ENCODE results near the gene IMPA2.
"Not testable (repeated sequence)": the region's sequence is repeated elsewhere in the genome, so short reads cannot be mapped to it uniquely, and the experiment has no call there.

The IMPA2 gene

DNA sequence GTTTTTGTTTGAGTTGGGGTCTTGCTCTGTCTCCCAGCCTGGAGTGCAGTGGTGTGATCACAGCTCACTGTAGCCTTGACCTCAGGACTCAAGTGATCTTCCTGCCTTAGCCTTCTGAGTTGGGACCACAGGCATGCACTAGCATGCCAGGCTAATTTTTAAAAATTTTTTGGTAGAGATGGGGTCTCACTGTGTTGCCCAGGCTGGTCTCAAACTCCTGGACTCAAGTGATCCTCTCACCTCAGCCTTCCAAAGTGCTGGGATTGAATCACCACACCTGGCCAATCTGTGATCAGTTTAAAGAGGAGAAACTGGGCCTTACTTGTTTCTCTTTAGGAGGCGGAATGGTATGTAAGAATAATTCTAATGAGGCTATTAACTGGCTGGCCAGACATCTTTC is 49.9 kb downstream of the IMPA2 start:
- no peak for DNase-seq

- no peak for DNase-seq
These were observed 50.5 kb downstream of the IMPA2 start for GRCh38 chr18:12031846-12032245.

GRCh38 chr18:12032786-12033642 is 51.7 kb downstream of the IMPA2 start:
- DNase-seq = no peak

DNA sequence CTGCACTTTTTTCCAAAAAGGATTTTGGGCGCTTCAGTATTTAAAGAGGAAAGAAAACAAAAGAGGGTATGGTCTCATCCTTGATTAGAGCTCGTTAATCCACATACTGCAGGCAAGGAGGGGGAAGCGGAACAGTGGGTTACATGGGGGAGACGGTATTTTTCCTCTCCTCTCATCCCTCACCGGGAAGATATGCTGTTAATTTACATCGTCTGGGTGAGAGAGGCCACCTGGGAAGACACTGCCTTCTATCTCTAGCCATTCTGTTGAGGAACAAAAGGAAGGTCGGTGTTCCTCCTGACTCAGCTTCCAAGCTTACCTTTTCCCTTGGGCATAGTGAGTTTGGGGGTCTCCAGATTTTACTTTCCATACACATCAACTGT is 52.3 kb downstream of the IMPA2 start:
- DNase-seq = no peak

DNA sequence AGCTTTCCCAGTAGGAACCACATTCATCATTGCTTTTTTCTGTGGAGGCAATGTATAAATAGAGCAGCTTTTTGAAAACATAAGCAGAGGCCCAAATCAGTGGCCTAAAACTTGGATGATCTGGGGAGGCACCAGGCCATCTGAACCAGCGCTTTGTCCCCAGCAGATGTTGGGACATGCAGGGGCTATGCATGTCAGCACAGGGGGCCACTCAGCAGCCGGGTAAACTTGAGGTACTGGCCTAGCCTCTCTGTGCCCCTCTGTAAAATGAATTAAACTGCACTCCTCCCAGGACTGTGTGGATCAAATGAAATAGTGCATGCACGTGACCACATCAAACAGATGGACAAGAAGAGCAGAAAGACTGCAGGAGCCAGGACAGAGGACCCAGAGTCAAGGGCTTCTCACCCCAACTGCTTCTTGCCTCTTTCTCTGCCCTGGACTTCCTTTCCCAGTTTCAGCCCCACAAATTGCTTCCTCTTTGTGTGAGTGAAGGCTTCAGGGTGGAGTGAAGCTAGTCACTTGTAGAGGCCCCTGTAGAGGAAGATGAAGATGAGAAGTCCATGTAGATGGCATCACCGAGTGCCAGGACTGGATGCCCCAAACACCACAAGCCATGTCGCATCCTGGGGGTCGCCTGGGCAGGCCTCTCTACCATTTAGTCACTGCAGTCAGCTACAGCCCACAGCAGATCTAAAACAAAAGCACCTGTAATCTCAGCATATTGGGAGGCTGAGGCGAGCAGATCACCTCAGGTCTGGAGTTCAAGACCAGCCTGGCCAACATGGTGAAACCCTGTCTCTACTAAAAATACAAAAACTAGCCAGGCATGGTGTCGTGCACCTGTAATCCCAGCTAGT is 53.2 kb downstream of the IMPA2 start:
- DNase-seq = no peak

GRCh38 chr18:12035481-12035880 is 54.2 kb downstream of the IMPA2 start:
- DNase-seq = no peak

GRCh38 chr18:12036201-12036751 is 55.0 kb downstream of the IMPA2 start:
- no peak for DNase-seq

- DNase-seq = no peak
These were observed 56.9 kb downstream of the IMPA2 start for GRCh38 chr18:12038082-12038638.

DNA sequence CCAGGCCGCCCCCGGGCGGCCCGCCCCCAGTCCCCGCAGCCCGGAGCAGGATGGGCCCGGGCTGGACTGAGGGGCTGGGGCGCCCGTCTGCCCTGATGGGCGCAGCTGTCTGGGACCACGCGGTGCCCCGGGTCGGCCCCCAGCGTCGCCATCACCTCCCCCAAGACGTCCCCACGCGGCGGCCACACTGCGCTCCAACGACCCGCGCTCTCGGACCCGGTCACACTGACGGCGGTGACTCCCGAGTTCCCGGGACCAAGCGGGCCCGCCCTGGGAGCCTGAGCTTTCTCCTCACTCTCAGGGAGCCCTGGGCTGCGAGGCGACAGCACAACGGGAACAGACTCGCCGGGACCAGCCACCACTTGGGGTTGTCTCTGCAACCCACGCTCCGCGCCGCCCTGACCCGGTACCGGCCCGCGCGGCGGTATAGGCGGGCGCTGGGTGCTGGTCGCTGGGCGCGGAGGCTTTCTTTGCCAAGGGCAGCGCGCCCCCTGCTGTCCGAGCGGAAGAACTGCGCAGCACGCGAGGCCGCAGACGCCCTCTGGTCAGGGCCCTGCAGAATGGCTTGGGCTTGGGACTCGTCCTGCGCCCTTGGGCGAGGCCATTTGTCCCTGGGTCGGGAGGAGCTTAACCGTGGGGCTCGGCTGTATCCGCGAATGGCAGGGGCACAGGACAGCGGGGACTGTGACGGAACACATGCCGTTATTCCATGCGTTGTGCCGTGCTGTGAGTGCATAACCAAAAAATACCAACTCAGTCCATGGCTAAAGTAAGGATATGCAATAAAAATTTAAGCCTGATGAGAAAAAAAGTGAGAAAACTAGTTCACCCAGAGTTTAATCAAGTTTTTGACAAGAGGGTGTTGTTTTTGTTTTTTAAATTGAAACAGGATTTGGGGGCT is 57.6 kb downstream of the IMPA2 start:
- DNase-seq = peak; percentile 76

- not testable (repeated sequence) for DNase-seq
These were observed 58.2 kb downstream of the IMPA2 start for GRCh38 chr18:12039540-12039930.

GRCh38 chr18:12041561-12041960 is 60.3 kb downstream of the IMPA2 start:
- DNase-seq = no peak

GRCh38 chr18:12043811-12044210 is 62.5 kb downstream of the IMPA2 start:
- no peak for DNase-seq

DNA sequence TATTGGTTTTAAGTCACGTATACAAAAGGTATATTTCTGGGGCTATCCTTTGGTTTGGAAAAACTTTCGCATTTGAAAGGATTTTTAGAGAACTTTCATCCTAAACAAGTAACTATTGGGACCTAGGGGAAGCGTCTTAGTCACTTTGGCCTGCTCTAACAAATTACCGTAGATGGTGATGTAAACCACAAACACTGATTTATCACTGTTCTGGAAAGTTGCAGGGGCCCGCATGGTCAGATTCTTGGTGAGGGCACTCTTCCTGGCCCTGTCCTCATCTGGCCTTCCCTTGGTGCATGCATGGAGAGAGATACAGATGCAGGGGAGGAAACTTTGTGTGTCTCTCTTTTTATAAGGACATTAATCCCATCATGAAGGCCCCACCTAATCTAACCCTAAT is 63.3 kb downstream of the IMPA2 start:
- no peak for DNase-seq

GRCh38 chr18:12046046-12046750 is 64.9 kb downstream of the IMPA2 start:
- DNase-seq = no peak

DNA sequence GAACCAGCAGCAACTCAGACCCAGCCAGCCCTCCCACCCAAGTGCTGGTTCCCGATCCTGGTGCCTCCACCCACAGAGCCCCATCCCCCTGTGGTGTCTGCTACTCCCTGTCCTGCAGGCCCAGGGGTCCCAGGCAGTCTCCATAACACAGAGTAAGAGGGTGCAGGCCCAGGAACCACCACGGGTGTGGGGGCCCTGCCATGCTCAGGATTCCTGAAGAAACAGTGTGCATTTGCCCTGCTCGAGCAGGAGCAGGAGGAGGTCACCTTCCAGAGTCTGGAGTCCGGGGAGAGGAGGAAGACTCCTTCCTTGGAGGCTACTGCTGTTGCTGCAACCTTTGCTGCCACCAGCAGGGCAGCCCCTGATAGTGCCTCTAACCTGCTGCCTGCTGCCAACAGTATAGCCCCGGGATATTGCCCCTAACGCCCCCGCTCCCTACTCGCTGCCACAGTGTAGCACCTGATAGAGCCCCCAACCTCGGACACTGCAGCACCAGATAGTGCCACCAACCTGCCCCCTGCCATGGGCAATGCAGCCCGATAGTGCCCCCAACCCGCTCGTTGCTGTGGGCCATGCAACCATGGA is 65.5 kb downstream of the IMPA2 start:
- DNase-seq = peak; percentile 38

- no peak for DNase-seq
These were observed 66.9 kb downstream of the IMPA2 start for GRCh38 chr18:12048010-12048826.

GRCh38 chr18:12048827-12049175 is 67.5 kb downstream of the IMPA2 start:
- no peak for DNase-seq

DNA sequence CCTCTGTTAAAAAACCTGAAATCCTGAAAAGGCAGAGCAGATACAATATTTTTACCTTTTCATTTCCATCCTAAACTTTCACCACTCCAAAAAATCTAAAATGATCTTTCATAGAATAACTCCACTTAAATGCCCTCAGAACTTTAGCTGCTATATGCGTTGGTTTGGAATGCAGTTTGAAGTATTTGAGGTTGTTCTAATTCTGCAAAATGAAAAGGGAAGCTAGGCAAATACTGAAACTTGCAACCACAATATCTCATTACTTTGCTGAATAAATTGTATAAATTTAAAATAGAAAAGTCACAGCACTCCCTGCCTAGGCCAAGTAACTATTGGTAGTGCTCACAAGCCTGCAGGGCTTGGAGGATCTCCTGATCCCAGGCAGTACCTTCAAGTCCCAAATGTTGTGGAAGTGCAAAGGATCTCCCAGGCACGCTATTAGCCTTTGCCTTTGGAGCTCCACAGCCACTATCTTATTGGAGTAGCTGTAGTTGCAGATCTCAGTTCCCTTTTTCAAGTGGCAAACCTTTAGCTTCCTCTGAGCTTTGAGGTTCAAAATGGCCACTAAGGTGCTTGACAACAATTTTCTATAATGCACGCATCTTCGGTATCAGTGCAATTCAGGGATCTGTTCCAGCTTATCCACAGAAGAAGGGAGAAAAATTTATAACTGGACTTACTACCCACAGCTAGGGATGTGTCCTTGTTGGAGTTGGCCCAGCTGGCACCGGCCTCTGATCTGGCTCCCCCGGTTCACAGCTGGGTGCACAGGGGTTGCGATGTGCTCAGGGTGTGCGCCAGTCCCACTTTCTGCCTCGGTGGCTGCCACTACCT is 68.9 kb downstream of the IMPA2 start:
- DNase-seq = no peak

DNA sequence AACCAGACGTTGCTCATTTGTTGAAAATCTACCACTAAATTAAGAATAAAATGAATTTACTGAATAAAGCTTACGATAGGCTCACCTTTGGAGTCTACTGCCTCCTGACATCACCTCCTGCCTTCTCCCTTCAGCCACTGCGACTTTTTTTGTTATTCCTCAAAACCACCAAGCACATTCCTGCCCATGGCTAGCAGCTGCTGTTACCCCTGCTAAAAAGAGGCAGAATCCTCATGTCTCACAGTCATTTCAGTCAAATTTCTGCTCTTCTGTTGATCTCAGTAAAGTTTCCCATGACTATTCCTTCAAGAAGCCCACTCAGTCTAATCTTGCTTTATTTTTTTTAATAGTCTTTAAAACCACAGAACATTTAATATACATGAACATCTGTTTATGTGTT is 71.6 kb downstream of the IMPA2 start:
- no peak for DNase-seq

DNA sequence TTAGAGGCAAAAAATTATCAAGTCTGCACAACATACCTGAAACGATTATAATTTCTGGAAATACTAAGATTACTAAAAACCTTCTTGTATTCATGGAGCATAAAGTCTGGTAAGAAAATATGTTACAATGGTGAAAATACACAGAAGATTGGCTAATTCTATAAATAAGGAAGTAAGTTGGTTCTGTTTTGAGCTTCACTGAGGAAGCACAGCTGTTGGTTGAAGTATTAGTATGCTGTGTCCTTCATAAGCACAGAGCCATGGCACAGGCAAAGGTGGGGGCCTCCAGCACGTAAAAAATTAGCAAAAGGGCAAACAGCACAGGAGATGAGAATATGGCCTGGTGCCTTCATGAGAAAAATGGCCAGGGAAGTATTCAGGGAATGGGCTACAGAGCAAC is 72.0 kb downstream of the IMPA2 start:
- DNase-seq = no peak
